SK-N-SH treated with all-trans-retinoic acid at 6 μM for 48 hours (cell line): ENCODE data around the gene AHCYL1.

Experiments used
- OSR1 ChIP-seq: fragments of 250-450 bp; sonication (Bioruptor Pico); IDR thresholded peaks from 2 replicates; pipeline ENCODE4 v1.8.0; 2022; ENCODE audit warnings: moderate library complexity, mild to moderate bottlenecking, inconsistent platforms
- PPARA ChIP-seq: fragments of 250-450 bp; sonication (Bioruptor Pico); IDR thresholded peaks from 2 replicates; pipeline ENCODE4 v1.5.0; 2020; ENCODE audit warnings: mild to moderate bottlenecking, borderline replicate concordance
- ZNF565 ChIP-seq: fragments of 450-650 bp; formaldehyde crosslinking; conservative IDR thresholded peaks from 2 replicates; pipeline ENCODE4 v1.5.0; 2020; ENCODE audit warnings: low read depth, mild to moderate bottlenecking, moderate library complexity

GRCh38 chr1:109969907-109970306, 14.7 kb upstream of the AHCYL1 start:
- TF ChIP-seq ZNF565 (no peak), PPARA (CRISPR knock-in tag) (no peak), OSR1 (CRISPR knock-in tag) (no peak)
